Sigmoid colon (tissue), 7 donors: ENCODE data around the gene PDE6D. TPM values are rescaled to one million over a fixed set of nuclear protein-coding genes. Genes with fewer than 3 reads are reported as not detected.
"Not testable (repeated sequence)": the region's sequence is repeated elsewhere in the genome, so short reads cannot be mapped to it uniquely, and the experiment has no call there.

ENCODE experiments used
- DNase-seq: peaks from one replicate; pipeline ENCODE4 v3.0.0-alpha.2; 2019
- H3K27ac ChIP-seq, 4 donors: fragments of 200-600 bp; sonication (generic); one replicate each; pipeline ENCODE4 v1.5.1; 2016 to 2019; ENCODE audit warnings: mild to moderate bottlenecking in 1 of 4
- H3K27me3 ChIP-seq, 3 donors: fragments of 200-600 bp; sonication (generic); one replicate each; pipeline ENCODE4 v1.5.1; 2019; ENCODE audit warnings: mild to moderate bottlenecking in 1 of 3
- H3K36me3 ChIP-seq, 4 donors: fragments of 200-600 bp; sonication (generic); one replicate each; pipeline ENCODE4 v1.5.1; 2016 to 2019
- H3K4me1 ChIP-seq, 4 donors: fragments of 200-600 bp; sonication (generic); one replicate each; pipeline ENCODE4 v1.5.1; 2017 to 2019
- H3K4me3 ChIP-seq, 4 donors: fragments of 200-600 bp; sonication (generic); one replicate each; pipeline ENCODE4 v1.5.1; 2017 to 2019; ENCODE audit warnings: mild to moderate bottlenecking in 2 of 4, moderate library complexity in 1 of 4
- H3K9me3 ChIP-seq, 4 donors: fragments of 200-600 bp in 3 of 4; sonication (generic) in 3 of 4; one replicate each; pipeline versions ENCODE4 v1.5.1 to v1.6.1; 2013 to 2019
- EP300 ChIP-seq, 4 donors: sonication (generic); formaldehyde crosslinking; IDR thresholded peaks; one replicate each; pipeline ENCODE4 v1.6.1; 2017; ENCODE audit warnings: antibody characterized with exemption in 4 of 4
- POLR2A ChIP-seq, 2 donors: fragments of 450-650 bp; IDR thresholded peaks; one replicate each; pipeline ENCODE4 v1.6.1; 2016; ENCODE audit warnings: antibody characterized with exemption in 2 of 2, mild to moderate bottlenecking in 2 of 2, moderate library complexity in 2 of 2
- POLR2AphosphoS5 ChIP-seq, 4 donors: sonication (generic); formaldehyde crosslinking; IDR thresholded peaks; one replicate each; pipeline ENCODE4 v1.6.1; 2017; ENCODE audit warnings: antibody characterized with exemption in 4 of 4
- WGBS, 2 donors: extraction: QIAGEN DNeasy Blood & Tissue Kit; methylation state at CpG; one replicate each; pipeline ENCODE4 v1.1.7; 2013; 5-methylcytosine and 5-hydroxymethylcytosine counted together
- intact Hi-C: fragments of 100-400 bp; cut with DNase I; formaldehyde crosslinking; loops from one replicate; pipeline ENCODE4 v1.15.1; 2023
- polyA plus RNA-seq, 3 donors: library from polyadenylated mRNA; stranded (reverse); fragments of 200-250 nt; gene quantifications; one replicate each; pipeline ENCODE4 v1.2.3, GENCODE V29; 2013
- total RNA-seq, 4 donors: library from RNA; depleted of rRNA; stranded (reverse); fragments of >200 nt; gene quantifications; one replicate each; pipeline ENCODE4 v1.1.0, GENCODE V29; 2016
- TF ChIP-seq, protein P1 (sequence below), 4 experiments: fragments of 450-650 bp in 3 of 4; fragments of 200-600 bp in 1 of 4; IDR thresholded peaks; one replicate each; pipeline ENCODE4 v1.5.1; 2016 to 2019; ENCODE audit warnings: antibody characterized with exemption in 4 of 4, mild to moderate bottlenecking in 3 of 4, moderate library complexity in 2 of 4
- donor health status: healthy with polysubstance abuse.
- donor health status: Bipolar disorder and iron deficiency.
- donor health status: healthy.

The PDE6D gene
- total and polyA plus RNA-seq, 7 donors = 19.9 to 44.9 (median 24.6) TPM

GRCh38 chr2:231715988-231716616, 65.0 kb downstream of the PDE6D start:
- WGBS, 2 donors = 94 to 95% methylated on average over 8 of the region's 8 CpGs
- H3K27ac ChIP-seq = no peak overlapping the region
- intact Hi-C loops = loop anchor here (1.0 to 10.0 kb wide), 4 partner anchors 39 to 251 kb away; partner anchors contain the start of gene NCL
- H3K4me1 ChIP-seq = peaks cover 0 to 39% (median 33%) of the 10 kb centered on the region in 4 donors
- H3K27me3 ChIP-seq = no peaks in the 10 kb centered on the region
- H3K36me3 ChIP-seq = peaks cover 0 to 24% (median 13%) of the 10 kb centered on the region in 4 donors
- no peak for TF ChIP-seq POLR2A (IDR thresholded peaks at IDR 0.05)
- TF ChIP-seq POLR2AphosphoS5 (IDR thresholded peaks at IDR 0.05) = no peak
- no peak for TF ChIP-seq EP300 (IDR thresholded peaks at IDR 0.05)
- TF ChIP-seq, protein P1, sequence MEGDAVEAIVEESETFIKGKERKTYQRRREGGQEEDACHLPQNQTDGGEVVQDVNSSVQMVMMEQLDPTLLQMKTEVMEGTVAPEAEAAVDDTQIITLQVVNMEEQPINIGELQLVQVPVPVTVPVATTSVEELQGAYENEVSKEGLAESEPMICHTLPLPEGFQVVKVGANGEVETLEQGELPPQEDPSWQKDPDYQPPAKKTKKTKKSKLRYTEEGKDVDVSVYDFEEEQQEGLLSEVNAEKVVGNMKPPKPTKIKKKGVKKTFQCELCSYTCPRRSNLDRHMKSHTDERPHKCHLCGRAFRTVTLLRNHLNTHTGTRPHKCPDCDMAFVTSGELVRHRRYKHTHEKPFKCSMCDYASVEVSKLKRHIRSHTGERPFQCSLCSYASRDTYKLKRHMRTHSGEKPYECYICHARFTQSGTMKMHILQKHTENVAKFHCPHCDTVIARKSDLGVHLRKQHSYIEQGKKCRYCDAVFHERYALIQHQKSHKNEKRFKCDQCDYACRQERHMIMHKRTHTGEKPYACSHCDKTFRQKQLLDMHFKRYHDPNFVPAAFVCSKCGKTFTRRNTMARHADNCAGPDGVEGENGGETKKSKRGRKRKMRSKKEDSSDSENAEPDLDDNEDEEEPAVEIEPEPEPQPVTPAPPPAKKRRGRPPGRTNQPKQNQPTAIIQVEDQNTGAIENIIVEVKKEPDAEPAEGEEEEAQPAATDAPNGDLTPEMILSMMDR (IDR thresholded peaks at IDR 0.05) = no peak
- DNase-seq = no peak
- H3K9me3 ChIP-seq = no peaks in the 10 kb centered on the region
- no peak overlapping the region for H3K4me3 ChIP-seq

DNA sequence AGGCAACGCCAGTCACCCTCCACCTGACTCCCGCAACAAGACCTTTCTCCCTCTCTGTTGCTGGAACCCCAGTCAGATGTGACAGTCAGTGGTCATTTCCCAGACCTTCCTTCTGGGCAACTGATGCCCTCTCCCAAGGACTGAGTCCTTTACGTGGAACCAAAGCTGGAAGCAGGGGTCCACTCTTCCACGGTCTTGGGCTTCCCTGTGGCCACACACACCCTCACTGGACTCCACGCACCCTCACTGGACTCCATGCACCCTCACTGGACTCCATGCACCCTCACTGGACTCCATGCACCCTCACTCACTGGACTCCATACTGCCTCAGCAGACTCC, 65.6 kb downstream of the PDE6D start:
- 38 to 53% methylated on average over 5 of the region's 5 CpGs for WGBS, 2 donors
- Histone ChIP-seq H3K4me3 (no peak overlapping the region), H3K27me3 (no peaks in the 10 kb centered on the region), H3K9me3 (no peaks in the 10 kb centered on the region), H3K36me3 (peaks cover 0 to 24% (median 13%) of the 10 kb centered on the region in 4 donors), H3K4me1 (peaks cover 0 to 41% (median 37%) of the 10 kb centered on the region in 4 donors), H3K27ac (no peak overlapping the region)
- TF ChIP-seq POLR2AphosphoS5 (IDR thresholded peaks at IDR 0.05) = no peak
- TF ChIP-seq, protein P1 (IDR thresholded peaks at IDR 0.05) = peak in 2 of 4 experiments; percentile 2 to 50
- TF ChIP-seq EP300 (IDR thresholded peaks at IDR 0.05) = no peak
- TF ChIP-seq POLR2A (IDR thresholded peaks at IDR 0.05) = no peak
- no peak for DNase-seq
- intact Hi-C loops = loop anchor here (1.0 to 10.0 kb wide), 4 partner anchors 38 to 251 kb away; partner anchors contain the start of gene NCL

GRCh38 chr2:231714639-231715498, 66.2 kb downstream of the PDE6D start:
- TF ChIP-seq EP300 (IDR thresholded peaks at IDR 0.05) = no peak
- TF ChIP-seq, protein P1 (IDR thresholded peaks at IDR 0.05) = peak; percentile 92 to 96 (median 94)
- no peak for TF ChIP-seq POLR2A (IDR thresholded peaks at IDR 0.05)
- no peak for TF ChIP-seq POLR2AphosphoS5 (IDR thresholded peaks at IDR 0.05)
- Histone ChIP-seq H3K36me3 (peaks cover 0 to 24% (median 13%) of the 10 kb centered on the region in 4 donors), H3K27ac (peak overlapping the region; percentile 68 to 100 (median 98)), H3K9me3 (no peaks in the 10 kb centered on the region), H3K4me1 (peaks cover 0 to 41% (median 39%) of the 10 kb centered on the region in 4 donors), H3K4me3 (no peak overlapping the region), H3K27me3 (no peaks in the 10 kb centered on the region)
- DNase-seq = peak; percentile 87
- WGBS, 2 donors = 49 to 61% methylated on average over 17 of the region's 17 CpGs
- intact Hi-C loops = loop anchor here (1.0 to 10.0 kb wide), 4 partner anchors 38 to 250 kb away; partner anchors contain the start of gene NCL

GRCh38 chr2:231713730-231714638, 67.1 kb downstream of the PDE6D start:
- Histone ChIP-seq H3K4me1 (peaks cover 0 to 41% (median 40%) of the 10 kb centered on the region in 4 donors), H3K27ac (peak overlapping the region; percentile 68 to 100 (median 98)), H3K36me3 (peaks cover 0 to 24% (median 13%) of the 10 kb centered on the region in 4 donors), H3K9me3 (no peaks in the 10 kb centered on the region), H3K4me3 (no peak overlapping the region), H3K27me3 (no peaks in the 10 kb centered on the region)
- intact Hi-C loops = loop anchor here (10.0 kb wide), 1 partner anchor 249 kb away; the partner anchor contains the start of gene NCL
- WGBS, 2 donors = 11 to 22% methylated on average over 15 of the region's 15 CpGs
- peak; percentile 32 to 73 (median 56) for TF ChIP-seq POLR2AphosphoS5 (IDR thresholded peaks at IDR 0.05)
- TF ChIP-seq, protein P1 (IDR thresholded peaks at IDR 0.05) = peak; percentile 84 to 97 (median 94)
- no peak for TF ChIP-seq POLR2A (IDR thresholded peaks at IDR 0.05)
- peak; percentile 96 for DNase-seq

DNA sequence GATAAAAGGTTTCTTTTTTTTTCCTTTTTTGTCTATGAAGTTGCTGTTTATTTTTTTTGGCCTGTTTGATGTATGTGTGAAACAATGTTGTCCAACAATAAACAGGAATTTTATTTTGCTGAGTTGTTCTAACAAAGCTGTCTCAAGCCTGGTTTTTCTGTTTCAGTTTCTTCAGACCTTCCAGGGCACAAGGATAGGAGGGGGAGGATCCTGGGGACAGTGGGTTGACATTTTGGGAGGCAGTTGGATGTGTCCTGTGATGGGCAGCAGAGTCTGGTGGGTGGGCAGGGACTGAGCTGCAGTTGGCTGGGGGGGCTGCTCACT, 67.7 kb downstream of the PDE6D start:
- intact Hi-C loops = loop anchor here (10.0 kb wide), 1 partner anchor 249 kb away; the partner anchor contains the start of gene NCL
- not testable (repeated sequence) for H3K4me3 ChIP-seq
- H3K27ac ChIP-seq = peak overlapping the region; percentile 68 to 100 (median 98)

DNA sequence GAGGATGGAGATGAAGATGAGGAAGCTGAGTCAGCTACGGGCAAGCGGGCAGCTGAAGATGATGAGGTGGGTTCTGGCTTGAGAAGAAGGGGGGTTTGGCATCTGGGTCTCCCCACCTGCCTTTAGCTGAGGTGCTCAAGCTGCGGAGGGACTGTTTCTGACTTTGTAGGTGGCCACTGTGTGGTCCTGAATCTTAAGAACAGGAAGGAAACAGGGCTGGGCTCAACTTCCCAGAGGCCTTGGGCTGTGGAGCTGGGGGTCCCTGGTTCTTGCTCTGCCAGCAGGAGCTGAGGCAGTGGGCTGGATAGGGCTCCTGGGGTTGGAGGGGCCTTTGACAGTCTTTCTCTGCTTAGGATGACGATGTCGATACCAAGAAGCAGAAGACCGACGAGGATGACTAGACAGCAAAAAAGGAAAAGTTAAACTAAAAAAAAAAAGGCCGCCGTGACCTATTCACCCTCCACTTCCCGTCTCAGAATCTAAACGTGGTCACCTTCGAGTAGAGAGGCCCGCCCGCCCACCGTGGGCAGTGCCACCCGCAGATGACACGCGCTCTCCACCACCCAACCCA, 68.5 kb downstream of the PDE6D start:
- WGBS, 2 donors = 35 to 37% methylated on average over 18 of the region's 18 CpGs
- not testable (repeated sequence) for H3K27me3 ChIP-seq, H3K9me3 ChIP-seq, DNase-seq
- Histone ChIP-seq H3K4me1 (peaks cover 0 to 43% (median 42%) of the 10 kb centered on the region in 4 donors), H3K4me3 (peak overlapping the region in 1 of 4 donors; percentile 88), H3K36me3 (peaks cover 0 to 24% (median 13%) of the 10 kb centered on the region in 4 donors), H3K27ac (peak overlapping the region; percentile 96 to 100 (median 99))
- intact Hi-C loops = loop anchor here (10.0 kb wide), 1 partner anchor 248 kb away; the partner anchor contains the start of gene NCL

More for the DNA sequence above, 67.7 kb downstream of the PDE6D start:
- not testable (repeated sequence) for H3K27me3 ChIP-seq, H3K9me3 ChIP-seq, DNase-seq
- H3K4me1 ChIP-seq = peaks cover 0 to 41% (median 40%) of the 10 kb centered on the region in 4 donors
- H3K36me3 ChIP-seq = peaks cover 0 to 24% (median 13%) of the 10 kb centered on the region in 4 donors
